ENCODE measurements around the gene BCAP29.

DNA sequence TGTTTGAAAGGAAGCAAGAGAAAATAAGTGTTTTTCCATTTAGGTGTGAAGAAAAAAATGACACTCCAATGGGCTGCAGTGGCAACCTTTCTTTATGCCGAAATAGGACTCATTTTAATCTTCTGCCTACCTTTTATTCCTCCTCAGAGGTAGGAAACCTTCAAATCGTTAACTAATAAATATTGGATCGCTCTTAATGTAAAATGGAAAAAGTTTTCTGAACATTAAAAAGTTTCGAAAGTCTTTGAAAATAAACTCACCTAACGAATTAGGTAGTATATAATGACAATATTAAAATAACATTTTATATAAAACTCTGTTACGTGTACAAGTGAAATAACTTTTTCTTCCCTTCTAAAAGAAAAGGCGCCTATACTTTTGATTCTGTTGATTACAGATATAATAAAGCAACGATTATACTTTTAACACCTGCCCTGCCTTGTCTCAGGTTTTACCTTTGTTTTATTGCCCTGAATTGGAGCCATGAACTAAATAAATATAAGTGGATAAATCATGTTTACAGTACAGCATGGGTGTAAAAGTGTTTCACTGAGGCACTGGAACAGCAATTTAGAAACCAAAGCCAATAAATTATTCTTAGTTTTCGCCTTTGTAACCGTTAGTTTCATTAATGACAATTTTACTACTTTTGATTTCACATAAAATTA, 804 bp downstream of the BCAP29 start:
- TF ChIP-seq, protein P1, sequence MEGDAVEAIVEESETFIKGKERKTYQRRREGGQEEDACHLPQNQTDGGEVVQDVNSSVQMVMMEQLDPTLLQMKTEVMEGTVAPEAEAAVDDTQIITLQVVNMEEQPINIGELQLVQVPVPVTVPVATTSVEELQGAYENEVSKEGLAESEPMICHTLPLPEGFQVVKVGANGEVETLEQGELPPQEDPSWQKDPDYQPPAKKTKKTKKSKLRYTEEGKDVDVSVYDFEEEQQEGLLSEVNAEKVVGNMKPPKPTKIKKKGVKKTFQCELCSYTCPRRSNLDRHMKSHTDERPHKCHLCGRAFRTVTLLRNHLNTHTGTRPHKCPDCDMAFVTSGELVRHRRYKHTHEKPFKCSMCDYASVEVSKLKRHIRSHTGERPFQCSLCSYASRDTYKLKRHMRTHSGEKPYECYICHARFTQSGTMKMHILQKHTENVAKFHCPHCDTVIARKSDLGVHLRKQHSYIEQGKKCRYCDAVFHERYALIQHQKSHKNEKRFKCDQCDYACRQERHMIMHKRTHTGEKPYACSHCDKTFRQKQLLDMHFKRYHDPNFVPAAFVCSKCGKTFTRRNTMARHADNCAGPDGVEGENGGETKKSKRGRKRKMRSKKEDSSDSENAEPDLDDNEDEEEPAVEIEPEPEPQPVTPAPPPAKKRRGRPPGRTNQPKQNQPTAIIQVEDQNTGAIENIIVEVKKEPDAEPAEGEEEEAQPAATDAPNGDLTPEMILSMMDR (IDR thresholded peaks at IDR 0.05; ENCODE audit: insufficient read depth, low read length, poor library complexity, severe bottlenecking), result no peak
- no peak for TF ChIP-seq EZH2phosphoT487 (conservative IDR thresholded peaks at IDR 0.05; ENCODE audit: low read length)

All from SU-DHL-6 (cell line).